ENCODE data around the gene BAG5.

The BAG5 gene

DNA sequence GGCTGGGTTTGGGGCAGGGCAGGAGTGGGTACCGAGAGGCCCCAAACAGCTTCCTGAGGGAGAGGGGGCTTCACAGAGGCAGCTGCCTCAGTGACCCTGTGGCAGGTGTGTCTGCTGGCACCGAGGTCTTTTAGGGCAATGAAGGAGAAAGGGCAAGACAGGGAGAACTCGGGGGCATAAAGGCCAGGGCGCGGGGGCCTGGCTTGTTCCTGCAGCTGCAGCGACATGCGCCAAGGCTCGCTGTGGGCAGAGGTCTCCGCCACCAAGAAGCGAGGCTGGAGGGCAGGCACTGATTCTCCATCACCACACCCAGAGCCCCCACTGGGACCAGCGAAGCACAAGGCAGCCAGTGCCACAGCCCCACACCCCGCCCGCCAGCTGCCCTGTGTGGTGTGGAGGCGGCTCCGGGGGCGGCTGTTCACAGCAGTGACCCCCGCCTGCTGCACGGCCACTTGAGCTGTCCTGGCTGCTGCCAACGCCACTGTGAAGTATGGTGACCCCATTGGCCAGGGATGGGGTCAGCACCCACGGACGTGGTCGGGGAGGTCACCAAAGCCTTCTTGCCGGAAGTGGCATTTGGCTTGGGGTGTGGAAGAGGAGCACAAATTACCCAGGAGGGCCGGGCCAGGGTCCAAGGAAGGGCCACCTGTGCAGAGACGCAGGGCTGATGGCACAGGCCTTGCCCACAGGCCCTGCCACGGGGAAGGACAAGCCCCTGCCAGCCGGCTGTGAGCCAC, 16.4 kb downstream of the BAG5 start:
- no peak for DNase-seq

DNA sequence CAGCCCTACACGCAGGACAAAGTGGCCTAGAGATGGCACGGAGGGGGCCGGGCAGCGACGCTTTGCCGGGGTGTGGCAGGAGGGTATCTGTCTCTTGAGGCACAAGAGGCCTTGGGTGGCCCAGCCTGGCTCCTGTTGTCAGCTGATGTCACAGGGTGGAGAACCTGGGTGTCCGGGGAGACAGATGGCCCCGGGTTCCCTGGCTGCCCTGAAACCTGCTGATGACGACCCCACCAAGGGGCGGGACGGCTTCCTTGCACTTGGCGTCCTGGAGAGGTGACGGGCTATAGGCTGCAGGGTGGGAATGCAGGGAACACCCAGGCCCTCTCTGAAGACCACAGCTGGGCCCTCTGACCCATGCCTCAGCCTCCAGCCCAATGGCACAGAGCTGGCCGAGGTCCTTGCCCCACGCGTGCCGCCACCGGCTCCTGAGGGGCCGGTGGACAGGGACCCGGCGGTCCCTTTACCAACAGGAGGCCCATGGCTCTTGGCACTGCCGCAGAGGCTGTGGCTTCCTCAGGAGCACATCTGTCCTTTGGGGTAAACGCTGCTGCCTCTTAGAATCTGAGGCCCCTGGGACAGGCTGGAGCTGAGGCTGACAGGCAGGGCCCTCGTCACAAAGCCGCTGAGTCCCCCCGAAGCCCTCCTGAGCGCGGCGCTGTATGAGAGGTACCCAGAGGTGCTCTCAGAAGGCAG, 17.1 kb downstream of the BAG5 start:
- no peak for DNase-seq

DNA sequence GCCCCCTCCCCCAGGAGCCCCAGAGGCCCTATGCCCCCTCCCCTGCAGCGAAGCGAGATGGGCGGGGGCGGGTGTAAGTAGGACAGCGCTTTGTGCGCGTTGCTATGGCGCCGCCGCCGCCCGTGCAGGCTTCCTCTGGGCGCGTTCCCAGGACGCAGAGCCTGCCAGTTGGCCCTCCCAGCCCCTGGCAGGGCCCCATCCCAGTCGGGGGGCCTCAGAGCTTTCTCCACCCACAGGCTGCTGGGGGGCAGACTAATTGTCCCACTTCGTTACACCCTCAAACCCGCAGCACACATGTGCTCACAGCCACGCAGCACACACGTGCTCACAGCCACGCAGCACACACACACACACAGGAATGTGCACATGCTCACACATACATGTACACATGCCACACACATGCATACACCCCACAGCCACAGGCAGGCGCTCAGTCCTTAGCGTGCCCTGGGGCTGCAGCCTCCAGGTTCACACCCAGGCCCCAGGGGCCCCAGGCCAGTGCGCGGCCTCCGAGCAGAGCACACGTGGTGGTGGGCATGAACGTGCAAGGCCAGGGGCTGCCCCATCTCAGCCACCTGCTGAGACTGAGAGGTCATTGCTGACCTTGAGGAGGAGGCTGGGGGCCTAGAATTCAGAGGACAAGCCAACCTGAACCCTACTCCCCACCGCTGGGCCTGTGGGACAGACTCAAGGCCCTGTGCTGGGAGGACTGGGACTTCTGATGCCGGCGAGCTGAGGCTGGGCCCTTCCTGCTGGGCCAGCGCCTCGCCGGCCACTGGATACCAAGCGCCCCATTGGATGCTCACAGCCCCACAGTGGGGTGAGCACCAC, 17.9 kb downstream of the BAG5 start:
- no peak for DNase-seq

DNA sequence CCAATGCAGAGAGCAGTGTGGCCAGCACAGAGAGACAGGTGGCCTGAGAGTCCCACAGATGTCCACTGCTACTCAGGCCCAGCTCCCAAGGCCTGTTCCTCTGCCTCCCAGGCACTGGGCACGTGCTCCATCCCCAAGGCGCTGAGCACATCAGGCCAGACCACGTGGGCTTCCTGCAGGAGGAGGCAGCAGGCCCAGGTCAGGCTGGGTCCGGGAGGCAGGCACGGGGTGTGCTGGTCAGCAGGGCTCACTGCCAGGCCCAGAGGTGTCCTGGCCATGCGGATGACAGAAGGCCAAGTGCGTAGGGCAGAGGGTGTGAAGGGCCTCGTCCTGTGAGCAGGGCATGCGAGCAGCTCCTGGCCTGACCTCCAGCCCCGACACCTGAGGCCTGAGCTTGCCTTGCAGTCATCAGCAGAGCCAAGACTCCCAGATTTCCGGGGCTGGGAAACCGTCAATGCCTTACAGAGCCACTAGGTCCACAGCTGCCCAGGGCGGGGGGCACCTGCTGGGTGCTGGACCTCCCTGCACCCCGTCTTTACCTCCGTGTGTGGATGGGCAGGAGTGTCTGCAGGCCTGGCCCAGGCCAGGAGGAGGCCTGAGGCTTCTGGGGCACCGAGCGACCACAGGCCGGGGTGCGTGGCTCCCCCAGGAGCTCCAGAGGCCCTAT, 18.6 kb downstream of the BAG5 start:
- no peak for DNase-seq

DNA sequence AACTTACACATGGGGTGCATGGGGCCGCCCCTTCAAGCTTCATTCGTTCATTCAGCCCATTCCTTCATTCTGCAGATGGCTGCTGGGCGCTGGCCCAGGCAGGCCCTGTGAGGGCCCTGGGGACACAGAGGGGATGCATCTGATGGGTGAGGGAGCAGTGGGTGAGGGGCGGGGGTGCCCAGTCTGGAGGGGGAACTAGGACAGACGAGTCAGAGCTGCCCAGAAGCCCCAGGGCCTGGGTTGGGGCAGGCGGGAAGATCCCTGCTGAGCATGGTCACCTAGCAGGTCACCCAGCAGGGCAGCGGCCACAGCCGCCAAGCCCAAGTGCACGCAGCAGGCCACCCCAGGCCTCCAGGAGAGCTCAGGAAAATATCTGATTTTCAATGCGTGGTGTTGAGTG, 19.3 kb downstream of the BAG5 start:
- no peak for DNase-seq

DNA sequence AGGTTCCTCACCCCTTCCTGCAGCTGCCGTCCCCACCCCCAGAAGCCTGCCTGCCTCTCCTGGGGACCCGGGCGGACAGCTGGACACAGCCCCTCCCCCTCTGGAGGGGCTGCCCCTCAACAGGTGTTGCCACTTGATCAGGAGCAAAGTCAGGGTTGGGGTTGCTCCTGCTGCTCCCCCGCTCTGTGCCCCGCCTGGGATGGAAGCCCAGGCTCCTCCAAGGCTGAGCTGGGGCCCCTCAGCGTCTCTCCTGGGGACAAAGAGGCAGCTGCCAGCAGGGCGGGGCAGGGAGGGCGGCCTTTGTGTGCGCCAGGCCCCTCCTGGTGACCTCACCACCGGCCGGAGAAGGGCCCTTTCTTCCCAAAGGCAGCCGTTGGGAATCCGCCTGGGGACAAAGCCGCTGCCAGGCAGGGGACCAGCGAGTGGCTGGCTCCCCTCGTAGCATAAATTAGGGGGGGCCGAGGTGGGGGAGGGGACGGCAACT, 19.8 kb downstream of the BAG5 start:
- no peak for DNase-seq

DNA sequence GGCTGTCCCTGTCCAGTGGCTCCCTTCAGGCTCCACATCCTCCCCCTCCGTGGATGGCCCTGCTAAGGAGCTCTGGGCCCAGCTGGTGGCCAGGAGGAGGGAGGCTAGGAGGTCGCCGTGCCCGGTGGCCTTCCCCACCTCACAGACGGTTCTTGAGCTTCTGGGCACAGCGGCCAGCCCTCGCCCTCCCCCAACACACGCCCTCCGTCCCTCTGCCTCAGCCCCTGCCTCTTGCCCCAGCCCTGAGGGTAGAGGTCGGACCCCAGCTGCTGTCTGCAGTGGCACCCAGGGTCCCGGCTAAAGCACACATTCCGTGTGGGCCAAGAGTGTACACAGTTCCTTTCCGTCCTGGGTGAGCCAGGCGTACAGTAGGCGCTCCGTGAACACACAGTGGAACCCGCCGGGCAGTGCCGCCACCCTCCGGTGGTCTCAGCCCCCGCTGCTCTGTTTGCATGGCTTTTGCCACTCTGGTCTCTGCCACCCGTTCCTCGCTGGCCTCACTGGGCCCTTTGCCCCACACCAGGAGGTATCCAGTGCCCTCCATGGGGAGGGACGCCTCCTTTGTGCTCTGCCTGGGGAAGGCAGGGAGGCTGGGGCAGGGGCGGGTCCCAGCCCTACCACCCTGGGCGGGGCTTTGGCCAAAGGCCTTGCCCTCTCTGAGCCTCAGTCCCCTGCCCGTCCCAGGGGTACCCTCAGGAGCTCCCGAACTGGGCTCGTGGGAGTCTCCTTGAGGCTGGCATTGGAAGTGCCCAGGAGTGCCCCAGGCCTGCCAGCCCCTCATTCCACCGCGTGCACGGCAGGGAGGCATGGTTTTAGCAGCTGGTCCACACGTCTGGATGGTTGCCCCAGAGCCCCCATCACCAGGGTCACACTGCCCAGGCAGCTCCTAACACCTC, 20.5 kb downstream of the BAG5 start:
- no peak for DNase-seq

DNA sequence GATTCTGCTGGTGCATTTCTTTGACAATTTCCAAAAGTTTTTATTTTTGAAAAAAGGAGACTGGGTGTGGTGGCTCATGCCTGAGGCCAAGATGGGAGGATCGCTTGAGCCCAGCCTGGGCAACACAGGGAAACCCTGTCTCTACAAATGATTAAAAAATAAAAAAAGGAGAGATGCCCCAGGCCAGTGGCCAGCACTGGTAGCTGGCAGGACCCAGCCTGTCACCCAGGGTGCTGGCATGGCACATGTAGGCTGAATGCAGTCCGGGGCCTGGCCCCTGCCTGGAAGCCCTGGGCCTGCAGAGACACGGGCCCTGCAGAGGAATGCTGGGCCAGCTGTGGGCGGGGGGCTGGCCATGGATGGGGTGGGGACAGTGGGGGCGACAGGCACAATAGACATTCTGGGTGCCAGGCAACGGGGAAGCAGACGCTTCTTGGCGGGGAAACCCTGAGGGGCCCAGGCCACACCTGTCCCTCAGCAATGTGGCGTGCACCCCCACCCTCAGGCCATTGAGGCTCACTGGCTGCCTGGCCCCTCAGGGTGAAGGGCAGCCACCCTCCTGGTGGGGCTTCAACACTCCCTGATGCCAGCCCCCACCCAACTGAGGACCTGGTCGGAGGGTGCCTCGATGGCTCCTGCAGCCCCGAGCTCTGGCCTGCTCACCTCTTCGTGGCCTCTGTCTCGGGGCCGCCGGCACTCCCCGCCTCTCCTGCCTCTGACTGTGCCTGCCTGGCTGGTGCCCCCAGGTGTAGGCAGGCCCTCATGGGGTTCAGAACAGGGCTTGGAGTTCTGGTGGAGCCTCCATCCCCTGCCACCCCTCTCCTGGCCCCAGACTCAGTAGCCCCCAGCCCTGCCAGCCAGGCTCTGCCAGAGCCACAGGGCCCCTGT, 21.4 kb downstream of the BAG5 start:
- DNase-seq = no peak

DNA sequence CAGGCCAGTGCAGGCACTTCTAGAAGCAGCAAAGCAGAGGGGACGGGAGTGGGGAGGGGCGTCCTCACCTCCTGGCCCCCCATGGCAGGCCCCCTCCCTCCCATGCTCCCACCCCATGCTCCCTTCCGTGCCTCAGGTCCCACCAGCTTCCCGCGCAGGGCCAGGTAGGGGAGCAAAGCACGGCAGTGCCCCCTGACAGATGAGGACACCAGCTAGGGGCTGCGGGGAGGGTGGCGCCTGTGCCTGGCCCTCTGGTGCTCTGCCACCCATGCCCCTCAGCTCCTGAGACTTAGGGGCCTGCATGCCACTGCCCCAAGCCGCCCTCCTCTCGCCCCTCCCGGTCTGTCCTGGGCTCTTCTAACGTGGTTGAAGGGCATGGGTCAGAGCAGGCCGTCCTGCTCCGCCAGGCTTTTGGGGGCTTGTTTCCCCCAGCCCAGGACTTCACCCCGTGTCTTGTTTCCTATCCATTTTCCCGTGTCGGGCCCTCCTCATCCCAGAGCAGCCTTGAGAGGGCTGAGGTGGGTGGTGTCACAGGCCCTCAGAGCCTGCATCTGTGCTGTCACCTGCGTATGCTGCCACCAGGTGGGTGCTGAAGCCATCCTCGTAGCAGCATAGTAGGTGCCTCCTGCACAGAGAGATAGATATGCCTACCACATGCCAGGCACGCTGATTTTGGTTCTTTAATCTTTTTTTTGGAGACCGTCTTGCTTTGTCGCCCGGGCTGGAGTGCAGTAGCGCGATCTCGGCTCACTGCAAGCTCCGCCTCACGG, 23.2 kb downstream of the BAG5 start:
- DNase-seq = no peak

DNA sequence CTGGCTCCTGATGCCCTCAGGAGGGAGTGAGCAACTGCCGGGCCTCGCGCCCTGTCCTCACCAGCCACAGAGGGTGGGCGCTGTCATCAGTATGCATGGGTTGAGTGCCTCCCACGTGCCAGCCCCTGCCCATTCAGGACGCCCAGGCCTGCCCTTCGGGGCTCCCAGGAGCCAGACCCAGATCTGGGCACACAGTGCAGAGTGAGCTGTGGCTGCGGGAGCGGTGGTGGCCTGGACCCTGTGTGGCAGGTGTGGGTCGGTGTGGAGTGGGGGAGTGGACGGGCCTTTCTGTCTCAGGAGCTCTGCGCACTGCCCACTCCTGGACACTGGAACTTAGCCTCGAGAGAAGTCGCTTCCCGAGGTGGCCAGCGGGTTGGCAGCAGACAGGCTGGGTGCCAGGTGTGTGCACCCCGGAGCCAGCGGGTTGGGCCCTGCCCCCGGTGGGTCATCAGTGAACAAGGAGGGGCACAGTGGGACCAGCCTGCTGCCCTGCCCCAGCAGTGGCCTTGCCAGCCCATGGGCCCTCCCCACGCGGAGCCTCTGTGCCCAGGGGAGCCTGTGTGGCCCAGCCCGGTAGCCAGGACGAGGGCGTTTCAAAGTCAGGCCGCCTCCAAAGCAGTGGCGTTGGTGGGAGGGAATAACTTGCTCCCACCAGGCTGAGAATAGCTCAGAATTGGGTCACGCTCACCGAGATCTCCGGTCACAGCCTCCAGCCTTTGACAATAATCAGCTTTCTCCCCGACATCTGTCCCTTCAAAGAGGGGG, 24.0 kb downstream of the BAG5 start:
- DNase-seq = no peak

DNA sequence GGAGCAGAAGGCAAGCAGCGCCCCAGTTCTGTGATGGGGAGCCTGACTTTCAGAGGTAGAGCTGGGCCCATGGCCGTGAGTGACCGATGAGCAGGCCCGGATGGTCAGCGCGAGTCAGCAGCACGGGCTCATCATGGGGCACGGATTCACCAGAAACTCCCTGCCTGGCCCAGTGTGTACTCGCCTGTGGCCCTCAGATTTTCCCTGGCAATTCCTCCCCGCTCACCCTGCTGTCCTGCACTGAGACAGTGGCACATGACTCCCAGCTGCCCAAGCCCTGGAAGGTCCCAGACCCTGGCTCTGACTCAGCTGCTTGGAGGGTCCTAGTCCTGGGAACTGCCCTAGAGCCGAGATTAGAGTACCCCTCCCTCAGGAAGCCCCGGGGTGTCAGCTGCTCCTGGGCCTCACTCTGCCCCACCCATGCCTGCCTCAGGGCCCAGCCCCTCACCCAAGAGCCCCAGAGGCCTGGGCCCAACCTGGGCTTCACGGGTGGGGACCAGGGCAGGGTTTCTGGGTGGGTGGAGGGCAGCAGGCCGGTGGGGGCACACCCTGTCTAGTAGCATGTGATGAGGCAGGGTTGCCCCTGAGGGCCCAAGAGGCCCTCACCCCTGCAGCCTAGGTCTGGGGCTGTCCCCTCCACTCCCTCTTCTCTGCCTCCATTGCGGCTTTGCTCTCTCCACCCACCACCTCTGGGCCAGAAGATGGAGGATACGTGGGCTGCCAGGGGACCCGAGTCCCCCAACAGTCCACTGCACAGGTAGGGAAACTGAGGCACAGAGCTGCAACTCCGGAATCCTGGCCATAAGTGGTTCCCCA, 25.1 kb downstream of the BAG5 start:
- no peak for DNase-seq

DNA sequence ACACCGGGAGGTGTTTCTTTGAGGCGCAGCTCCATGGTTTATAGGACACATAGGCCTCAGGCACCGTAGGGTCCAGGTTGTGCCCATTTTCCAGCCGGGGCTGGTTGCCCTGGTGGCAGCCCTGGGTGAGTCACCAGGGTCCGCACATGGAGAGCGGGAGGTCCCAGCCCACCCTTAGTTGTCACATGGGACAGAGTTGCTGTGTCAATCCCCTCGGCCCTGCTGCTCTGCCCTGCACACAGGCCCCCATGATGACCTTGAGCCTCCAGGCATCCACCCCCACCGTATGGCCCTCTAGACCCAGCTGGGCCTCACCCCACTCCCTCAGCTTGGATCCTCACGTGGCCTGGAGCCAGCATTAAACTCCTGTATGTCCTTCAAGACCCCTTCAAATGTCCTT, 25.8 kb downstream of the BAG5 start:
- no peak for DNase-seq

DNA sequence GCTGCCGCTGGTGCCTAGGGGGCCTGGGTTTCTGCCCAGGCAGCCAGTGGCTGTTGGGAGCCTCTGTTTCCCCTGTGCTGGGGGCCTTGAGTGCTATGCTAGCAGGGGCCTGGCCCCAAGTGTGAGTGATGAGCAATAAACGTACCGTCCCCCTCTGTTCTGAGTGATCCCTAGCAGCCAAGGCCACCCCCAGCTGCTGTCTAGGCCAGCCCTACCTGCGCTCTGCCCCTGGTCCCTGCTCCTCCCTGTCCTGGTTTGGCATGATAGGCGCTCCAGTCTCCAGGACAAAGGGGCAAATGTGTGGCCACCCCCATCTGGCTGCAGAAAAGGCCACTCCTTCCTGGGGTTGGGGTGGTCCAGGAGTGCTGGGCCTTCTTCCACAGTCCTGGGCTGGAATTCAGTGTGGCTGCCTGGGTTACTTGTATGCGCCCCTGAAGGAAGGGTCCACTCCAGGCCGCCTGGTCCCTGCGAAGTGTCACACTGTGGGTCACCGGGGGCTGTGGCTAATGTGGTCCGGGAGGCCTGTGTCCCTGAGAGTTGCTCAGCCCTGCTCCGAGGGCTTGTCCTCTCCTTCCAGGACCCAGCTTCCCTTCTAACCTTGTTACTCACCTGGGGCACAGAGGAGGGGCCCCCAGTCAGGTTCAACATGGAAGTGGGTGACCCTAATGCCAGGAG, 26.4 kb downstream of the BAG5 start:
- no peak for DNase-seq

DNA sequence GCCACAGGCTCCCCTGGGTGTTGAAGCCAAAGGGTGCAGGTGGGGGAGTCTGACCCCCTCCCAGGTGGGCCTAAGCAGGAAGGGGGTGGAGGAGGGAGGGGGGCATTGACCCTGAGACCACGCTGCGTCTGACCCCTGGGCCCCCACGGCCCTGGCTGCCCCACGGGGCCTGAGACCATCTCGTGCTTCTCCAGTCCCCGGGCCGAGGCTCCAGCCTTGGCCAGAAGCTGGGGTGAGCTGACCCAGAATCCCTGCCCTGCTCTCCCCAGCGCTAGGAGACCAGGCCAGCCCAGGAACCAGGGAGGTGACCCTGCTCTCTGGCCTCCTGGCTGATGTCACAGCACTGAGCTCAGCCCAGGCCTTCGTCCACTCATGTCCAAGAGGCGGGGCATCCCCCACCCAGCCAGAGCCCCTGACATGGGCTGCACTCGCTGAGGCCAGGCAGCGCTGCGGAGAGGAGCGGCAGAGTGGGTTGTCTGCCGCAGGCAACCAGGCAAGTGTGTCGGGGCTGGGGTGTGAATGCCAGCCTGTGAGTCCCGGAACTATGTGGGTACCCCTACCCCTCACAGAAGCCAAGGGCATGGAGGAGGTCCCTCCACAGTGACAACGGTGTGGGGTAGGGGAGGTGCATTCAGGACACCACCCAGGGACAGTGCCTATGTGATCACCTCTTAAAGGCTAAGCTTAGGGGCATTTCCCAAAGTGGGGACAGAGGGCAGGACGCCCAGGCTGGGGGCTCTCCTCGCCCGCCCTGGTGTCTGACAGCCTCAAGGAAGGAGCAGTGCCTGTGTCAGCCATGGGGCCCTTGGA, 27.2 kb downstream of the BAG5 start:
- no peak for DNase-seq

DNA sequence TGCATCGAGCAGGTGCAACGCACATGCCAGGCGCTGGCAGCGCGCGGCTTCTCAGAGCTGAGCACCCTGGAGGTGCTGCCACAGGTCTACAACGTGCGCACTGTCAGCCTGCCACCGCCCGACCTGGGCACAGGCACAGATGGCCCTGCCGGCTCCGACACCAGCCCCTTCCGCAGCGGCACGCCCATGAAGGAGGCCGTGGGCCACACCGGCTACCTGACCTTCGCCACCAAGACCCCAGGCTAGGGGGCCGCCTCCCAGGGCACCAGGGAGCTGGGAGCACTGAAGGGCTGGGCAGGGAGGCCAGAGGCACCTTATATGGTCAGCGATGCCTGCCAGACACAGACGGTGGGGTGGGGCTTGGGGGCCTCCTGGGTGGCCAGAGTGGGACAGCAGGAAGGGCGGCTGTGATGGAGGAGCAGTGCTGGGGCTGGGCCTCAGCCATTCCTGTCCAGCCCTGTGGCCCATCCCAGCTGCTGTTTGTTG, 27.8 kb downstream of the BAG5 start:
- DNase-seq = no peak

DNA sequence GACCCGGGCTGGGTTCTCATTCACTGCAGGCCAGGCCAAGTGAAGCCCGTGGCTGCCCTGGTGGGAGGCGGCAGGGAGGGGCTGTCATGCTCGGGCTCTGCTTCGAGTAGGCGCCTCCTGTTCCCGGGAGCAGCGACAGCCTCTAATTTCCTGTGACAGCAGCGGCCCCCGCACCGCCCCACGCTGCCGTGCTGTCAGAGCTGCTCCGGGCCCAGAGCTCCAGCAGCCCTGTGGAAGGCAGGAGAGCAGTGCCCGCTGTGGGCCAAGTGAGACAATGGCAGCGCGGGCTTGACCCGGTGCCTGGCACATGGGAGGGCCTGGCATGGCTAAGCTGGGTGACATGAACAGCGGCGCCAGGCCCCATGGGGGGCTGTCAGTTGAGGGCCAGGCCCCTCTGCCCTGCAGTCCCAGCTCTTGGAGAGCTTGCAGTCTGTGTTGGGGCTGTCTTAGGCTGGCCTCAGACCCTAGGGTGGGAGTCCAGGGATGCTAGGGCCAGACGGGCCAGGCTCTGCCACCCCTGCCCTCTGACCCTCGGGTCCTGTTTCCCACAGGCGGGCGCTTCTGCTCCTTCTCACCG, 28.4 kb downstream of the BAG5 start:
- DNase-seq = no peak
